Activated CD8-positive, alpha-beta memory T cell treated with anti-CD3 and anti-CD28 coated beads, Interleukin-2, amount 10 ng/mL, durations not matched to agents 7 days and 5 days (primary cell): ENCODE measurements around the gene UBXN2A. TPM values are rescaled to one million over a fixed set of nuclear protein-coding genes. Genes with fewer than 3 reads are reported as not detected.
"Not testable (repeated sequence)": the region's sequence is repeated elsewhere in the genome, so short reads cannot be mapped to it uniquely, and the experiment has no call there.

Experiments used
- ATAC-seq: fragments of 150-1000 bp; cut with Tn5 transposase; one replicate; pipeline ENCODE4 v1.10.0; 2021; ENCODE audit warnings: moderate library complexity
- CTCF ChIA-PET: fragments of 350-600 bp; sonication (Branson Sonifier 250); formaldehyde crosslinking; loops from one replicate; lab custom pipeline; 2021; ENCODE audit warnings: antibody characterized with exemption; lab: Charles Lee
- DNase-seq: peaks from one replicate; pipeline ENCODE4 v3.0.0-alpha.2; 2020
- H3K27ac Mint-ChIP-seq: one replicate; pipeline ENCODE4 v1.8.0; 2021; ENCODE audit warnings: mild to moderate bottlenecking, mixed read lengths
- H3K27me3 Mint-ChIP-seq: one replicate; pipeline ENCODE4 v1.8.0; 2021; ENCODE audit warnings: mixed read lengths
- H3K36me3 Mint-ChIP-seq: one replicate; pipeline ENCODE4 v1.8.0; 2021; ENCODE audit warnings: mild to moderate bottlenecking, mixed read lengths
- H3K4me1 Mint-ChIP-seq: one replicate; pipeline ENCODE4 v1.8.0; 2021; ENCODE audit warnings: mixed read lengths
- H3K4me3 Mint-ChIP-seq: one replicate; pipeline ENCODE4 v1.8.0; 2021; ENCODE audit warnings: mild to moderate bottlenecking, moderate library complexity, mixed read lengths
- H3K9me3 Mint-ChIP-seq: one replicate; pipeline ENCODE4 v1.8.0; 2022; ENCODE audit warnings: low read depth, mixed read lengths
- total RNA-seq, 2 experiments: library from RNA; stranded (reverse); gene quantifications; one replicate each; pipeline ENCODE4 v1.2.3, GENCODE V29; 2021

The UBXN2A gene
- total RNA-seq, 2 experiments from 2014 or later = 10.5 to 13.1 TPM

DNA sequence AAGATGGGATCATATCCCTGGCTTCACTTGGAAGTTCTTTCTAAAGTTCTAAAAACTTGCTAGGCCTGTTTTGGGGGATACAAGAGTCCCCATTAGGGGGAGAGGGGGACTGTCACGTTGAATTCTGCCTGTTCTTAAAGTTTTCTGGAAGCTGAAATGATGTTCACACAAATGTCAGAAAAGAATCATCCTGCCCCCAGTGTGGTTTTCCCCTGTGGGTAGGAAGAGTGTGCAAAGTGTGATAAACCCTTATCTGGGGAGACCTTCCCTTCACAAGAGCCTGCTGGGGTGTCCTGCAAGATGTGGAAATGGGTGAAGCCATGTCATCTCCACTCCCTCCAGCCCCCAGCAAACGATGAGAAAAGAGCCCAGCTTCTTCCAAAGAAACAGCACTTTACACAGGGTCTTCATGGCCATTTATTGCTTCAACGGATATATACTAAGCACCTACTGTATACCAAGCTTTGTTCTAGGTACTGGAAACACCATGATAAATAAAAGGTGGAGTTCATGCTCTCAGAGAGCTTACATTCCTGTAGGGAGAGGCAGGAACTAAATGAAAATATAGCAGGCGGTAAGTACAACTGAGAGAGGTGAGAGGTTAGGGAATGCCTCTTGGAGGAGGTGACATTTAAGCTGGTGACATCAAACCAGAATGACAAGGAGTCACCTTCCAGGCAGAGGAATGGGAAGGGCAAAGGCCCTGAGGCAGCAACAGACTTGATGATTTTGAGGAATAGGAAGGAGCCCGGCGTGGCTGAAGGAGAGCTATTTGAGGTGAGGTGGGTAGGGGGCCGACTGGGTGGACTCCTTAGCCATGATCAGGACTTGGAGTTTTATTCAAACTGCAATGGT, 71.2 kb downstream of the UBXN2A start:
- Mint-ChIP-seq H3K36me3 (no peaks in the 10 kb centered on the region), H3K27me3 (peaks cover 38% of the 10 kb centered on the region), H3K4me1 (peaks cover 9% of the 10 kb centered on the region), H3K27ac (no peak overlapping the region), H3K9me3 (no peaks in the 10 kb centered on the region), H3K4me3 (no peak overlapping the region)
- ATAC-seq (no peak), DNase-seq (no peak)
- CTCF ChIA-PET = no interaction called here

DNA sequence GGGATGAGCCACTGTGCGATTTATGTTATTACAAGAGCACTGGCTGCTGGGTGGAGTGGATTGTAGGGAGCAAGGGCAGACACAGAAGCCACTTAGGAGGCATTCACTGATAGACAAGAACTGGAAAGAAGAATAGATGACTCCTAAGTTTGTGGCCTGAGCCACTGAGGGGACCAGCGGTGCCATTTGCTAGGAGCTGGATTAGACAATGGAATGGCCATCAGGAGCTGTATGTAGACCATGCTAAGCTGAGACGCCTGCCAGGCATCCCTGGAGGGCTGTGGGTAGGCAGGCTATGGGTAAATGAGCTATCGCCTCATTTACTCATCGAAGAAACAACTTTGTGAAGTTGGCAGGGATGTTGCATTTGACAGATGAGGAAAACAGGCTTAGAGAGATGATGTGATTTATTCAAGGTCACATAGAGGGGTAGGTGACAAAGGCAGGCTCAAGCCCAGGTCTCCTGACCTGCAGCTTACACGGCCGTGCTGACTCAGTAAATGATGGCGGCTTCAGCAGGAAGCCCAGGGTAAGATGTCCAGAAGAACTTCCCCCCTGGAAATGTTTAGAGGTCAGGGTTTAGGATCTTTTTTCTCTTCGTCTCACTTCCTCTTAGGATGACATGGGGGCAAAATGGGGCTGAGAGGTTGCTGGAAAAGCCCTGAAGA, 72.4 kb downstream of the UBXN2A start:
- H3K9me3 Mint-ChIP-seq = no peaks in the 10 kb centered on the region
- peaks cover 9% of the 10 kb centered on the region for H3K4me1 Mint-ChIP-seq
- ATAC-seq (no peak), DNase-seq (no peak)
- CTCF ChIA-PET = interaction anchor here (1.0 kb wide), 1 partner anchor 9 kb away, joined by 3 read pairs; no protein-coding TSS in a partner anchor
- H3K4me3 Mint-ChIP-seq = no peak overlapping the region
- no peak overlapping the region for H3K27ac Mint-ChIP-seq
- H3K36me3 Mint-ChIP-seq = no peaks in the 10 kb centered on the region
- peaks cover 38% of the 10 kb centered on the region for H3K27me3 Mint-ChIP-seq

DNA sequence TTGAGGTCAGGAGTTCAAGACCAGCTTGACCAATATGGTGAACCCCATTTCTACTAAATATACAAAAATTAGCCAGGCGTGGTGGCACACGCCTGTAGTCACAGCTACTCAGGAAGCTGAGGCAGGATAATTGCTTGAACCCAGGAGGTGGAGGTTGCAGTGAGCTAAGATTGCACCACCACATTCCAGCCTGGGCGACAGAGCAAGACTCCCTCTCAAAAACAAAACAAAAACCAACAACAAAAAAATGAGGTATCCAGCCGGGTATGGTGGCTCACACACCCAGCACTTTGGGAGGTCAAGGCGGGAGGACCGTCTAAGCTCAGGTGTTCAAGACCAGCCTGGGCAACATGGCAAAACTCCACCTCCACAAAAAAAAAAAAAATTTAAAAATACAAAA, 74.6 kb downstream of the UBXN2A start:
- not testable (repeated sequence) for H3K27ac Mint-ChIP-seq, H3K4me3 Mint-ChIP-seq, H3K9me3 Mint-ChIP-seq, DNase-seq, ATAC-seq, H3K36me3 Mint-ChIP-seq, H3K4me1 Mint-ChIP-seq
- peaks cover 22% of the 10 kb centered on the region for H3K27me3 Mint-ChIP-seq
- CTCF ChIA-PET = interaction anchor here (1.4 kb wide), 1 partner anchor 11 kb away, joined by 3 read pairs; no protein-coding TSS in a partner anchor

DNA sequence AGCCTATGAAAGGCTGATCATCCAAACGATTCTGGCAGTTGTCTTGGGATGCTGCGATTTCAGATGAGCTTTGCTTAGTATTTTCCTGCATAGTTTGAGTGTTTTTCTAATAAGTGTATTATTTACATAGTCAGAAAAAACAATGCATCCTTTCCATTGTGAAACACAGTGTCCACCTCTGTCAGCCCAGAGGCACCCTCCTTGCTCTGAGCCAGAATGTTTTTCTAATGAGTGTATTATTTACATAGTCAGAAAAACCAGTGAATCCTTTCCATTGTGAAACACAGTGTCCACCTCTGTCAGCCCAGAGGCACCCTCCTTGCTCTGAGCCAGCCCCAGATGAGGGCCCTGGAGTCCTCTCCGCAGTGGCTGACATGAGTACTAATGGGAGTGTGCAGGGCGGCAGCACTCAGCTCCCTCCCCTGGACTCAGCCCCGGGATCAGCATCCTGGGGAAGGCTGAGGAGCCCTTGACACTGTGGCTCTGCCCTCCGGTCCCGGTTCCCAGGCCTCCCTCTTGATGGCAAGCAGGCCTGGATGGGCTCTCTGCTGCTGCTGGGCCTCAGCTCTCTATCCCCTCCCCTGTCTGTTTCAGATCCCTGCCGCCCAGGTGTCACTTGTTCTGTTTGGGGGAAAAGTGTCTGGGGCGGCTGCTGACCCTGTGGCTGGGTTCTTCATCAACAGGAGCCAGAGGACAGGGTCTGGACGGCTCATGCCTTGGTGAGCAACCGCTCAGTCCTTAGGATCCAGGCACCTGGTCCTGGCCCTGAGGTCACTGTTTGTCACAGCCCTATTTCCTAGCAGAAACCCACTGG, 75.5 kb downstream of the UBXN2A start:
- CTCF ChIA-PET = interaction anchor here (0.8 to 1.4 kb wide), 2 partner anchors 12 to 69 kb away, joined by 3 read pairs; partner anchors contain the start of gene TP53I3
- Mint-ChIP-seq H3K27ac (no peak overlapping the region), H3K36me3 (no peaks in the 10 kb centered on the region), H3K4me1 (peaks cover 7% of the 10 kb centered on the region), H3K27me3 (peaks cover 20% of the 10 kb centered on the region), H3K4me3 (no peak overlapping the region), H3K9me3 (no peaks in the 10 kb centered on the region)
- DNase-seq (no peak), ATAC-seq (no peak)

DNA sequence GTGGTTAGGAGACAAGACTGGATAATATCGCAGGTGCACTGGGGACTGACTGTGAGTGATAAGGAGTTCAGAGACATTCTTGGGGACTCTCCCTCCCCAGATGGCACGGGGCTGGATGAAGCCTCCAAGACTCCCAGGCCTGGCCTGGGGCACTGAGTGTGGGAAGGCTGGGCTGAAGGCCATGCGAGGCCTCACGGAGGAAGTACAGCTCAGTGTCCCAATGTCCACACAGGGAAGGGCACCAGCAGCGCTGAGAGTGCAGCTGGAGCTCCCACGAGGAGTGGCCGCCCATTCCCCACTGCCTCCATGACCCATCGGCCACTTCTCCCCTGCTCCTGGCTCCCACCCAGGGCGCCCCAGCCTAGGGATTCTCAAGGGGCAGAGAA, 76.1 kb downstream of the UBXN2A start:
- CTCF ChIA-PET = interaction anchor here (1.4 kb wide), 1 partner anchor 12 kb away, joined by 3 read pairs; no protein-coding TSS in a partner anchor
- Mint-ChIP-seq H3K27ac (no peak overlapping the region), H3K27me3 (peaks cover 14% of the 10 kb centered on the region), H3K9me3 (no peaks in the 10 kb centered on the region), H3K36me3 (no peaks in the 10 kb centered on the region), H3K4me1 (peaks cover 1% of the 10 kb centered on the region), H3K4me3 (no peak overlapping the region)
- no peak for ATAC-seq
- no peak for DNase-seq

DNA sequence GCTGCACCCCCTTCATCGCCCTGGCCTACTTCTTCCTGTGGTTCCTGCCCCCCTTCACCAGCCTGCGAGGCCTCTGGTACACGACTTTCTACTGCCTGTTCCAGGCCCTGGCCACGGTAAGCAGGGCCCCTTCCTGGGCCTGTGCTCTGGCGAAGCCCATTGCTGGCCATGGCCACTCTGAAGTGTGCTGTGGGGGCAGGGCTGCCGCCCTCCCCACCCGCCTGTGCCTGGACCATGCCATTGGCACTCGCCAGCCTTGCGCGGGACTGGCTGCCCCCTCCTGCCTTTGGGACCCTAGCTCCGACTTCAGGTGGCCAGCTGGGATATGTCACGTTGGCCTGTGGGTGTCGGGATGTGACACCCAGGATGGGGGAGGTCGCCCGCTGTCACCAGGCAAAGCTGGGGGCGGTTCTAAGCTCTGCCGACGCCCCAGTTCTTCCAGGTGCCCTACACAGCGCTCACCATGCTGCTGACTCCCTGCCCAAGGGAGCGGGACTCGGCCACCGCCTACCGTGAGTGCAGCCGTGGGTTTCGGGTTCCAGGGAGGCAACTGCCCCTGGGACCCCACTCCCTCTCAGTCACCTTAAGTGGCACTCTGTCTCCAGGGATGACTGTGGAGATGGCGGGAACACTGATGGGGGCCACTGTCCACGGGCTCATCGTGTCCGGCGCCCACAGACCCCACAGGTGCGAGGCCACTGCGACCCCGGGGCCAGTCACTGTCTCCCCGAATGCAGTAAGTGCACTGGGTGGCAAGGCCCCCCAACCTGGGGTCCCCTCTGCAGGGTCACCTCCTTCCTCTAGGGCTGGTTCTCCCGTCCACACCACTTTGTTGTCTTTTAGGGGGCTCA, 76.8 kb downstream of the UBXN2A start:
- Mint-ChIP-seq H3K36me3 (no peaks in the 10 kb centered on the region), H3K27me3 (peaks cover 7% of the 10 kb centered on the region)
- CTCF ChIA-PET = no interaction called here

DNA sequence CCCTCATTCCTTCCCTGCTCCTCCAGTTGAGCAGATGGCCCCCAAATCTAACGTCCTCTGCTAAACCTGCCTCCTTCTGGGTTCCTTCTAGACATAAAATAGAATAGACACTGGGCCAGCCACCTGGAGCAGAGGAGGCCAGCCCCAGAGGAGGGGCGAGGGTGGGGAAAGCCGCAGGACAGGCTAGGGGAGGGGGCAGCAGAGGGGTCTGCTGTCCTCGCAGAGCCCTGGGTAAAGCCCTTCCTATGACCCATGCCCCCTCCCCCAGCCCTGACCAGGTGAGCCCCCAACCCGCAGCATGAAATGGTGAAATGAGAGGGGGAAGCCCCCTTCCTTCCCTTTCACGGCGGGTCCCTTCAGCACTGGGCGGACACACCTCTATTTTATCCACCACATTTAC, 77.4 kb downstream of the UBXN2A start:
- ATAC-seq (no peak), DNase-seq (no peak)
- Mint-ChIP-seq H3K9me3 (no peaks in the 10 kb centered on the region), H3K27ac (no peak overlapping the region), H3K27me3 (peaks cover 2% of the 10 kb centered on the region), H3K36me3 (no peaks in the 10 kb centered on the region), H3K4me1 (no peaks in the 10 kb centered on the region), H3K4me3 (no peak overlapping the region)
- CTCF ChIA-PET = no interaction called here

More for the DNA sequence above, 76.8 kb downstream of the UBXN2A start:
- Mint-ChIP-seq H3K4me1 (no peaks in the 10 kb centered on the region), H3K4me3 (no peak overlapping the region), H3K27ac (no peak overlapping the region), H3K9me3 (no peaks in the 10 kb centered on the region)
- ATAC-seq (no peak), DNase-seq (no peak)

DNA sequence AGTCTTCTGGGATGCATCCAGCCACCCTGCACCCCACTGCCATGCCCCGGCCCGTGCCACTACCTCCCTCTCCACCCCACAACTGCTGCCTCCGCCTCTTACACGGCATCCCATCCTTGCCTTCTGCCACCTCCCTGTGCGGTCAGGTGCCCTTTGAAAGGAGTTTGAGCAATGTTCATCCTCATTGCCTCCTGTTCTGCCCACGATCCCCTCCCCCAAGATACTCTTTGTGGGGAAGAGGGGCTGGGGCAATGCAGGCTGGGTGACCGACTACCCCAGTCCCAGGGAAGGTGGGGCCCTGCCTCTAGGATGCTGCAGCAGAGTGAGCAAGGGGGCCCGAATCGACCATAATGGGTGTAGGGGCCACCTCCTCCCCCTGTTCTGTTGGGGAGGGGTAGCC, 78.0 kb downstream of the UBXN2A start:
- H3K4me3 Mint-ChIP-seq = no peak overlapping the region
- no peaks in the 10 kb centered on the region for H3K9me3 Mint-ChIP-seq
- no peaks in the 10 kb centered on the region for H3K4me1 Mint-ChIP-seq
- CTCF ChIA-PET = no interaction called here
- no peaks in the 10 kb centered on the region for H3K27me3 Mint-ChIP-seq
- no peaks in the 10 kb centered on the region for H3K36me3 Mint-ChIP-seq
- DNase-seq = no peak
- no peak for ATAC-seq
- no peak overlapping the region for H3K27ac Mint-ChIP-seq

DNA sequence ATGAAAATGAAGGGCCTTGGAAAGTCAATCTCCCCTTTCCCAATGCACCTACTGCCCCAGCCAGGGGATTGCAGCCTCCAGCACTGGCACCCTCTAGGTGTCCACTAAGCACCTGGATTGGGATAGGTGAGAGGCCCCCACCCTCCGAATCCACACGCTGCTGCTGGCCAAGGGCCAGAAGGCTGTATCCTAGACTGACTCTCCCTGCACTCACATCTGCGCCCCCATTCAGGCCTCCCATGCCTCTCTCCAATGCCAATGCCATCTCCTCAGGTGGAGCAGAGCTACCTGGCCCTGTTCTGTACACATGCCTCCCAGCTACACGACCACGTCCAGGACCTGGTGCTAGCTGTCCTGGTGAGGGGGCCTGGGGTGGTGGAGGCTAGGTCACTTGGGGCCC, 79.5 kb downstream of the UBXN2A start:
- CTCF ChIA-PET = no interaction called here
- ATAC-seq = no peak
- peak overlapping the region; percentile 12 for H3K27ac Mint-ChIP-seq

DNA sequence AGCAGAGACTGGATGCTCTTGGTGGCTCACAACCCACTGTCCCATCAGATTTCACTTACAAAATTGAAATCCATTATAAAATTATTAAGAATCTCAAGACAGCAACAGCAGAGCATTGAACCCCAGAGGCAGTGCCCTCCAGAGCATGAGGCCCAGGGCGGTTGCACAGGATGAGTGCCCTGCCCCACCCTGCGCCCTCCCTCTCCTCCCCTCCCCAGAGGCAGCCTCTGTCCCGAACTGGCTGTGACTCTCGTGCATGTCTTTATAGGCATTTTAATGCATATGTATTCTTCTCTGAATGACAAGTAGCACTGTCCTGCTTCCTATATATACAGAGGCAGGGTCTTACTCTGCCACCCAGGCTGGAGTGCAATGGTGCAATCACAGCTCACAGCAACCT, 80.0 kb downstream of the UBXN2A start:
- Mint-ChIP-seq H3K27ac (no peak overlapping the region), H3K27me3 (no peaks in the 10 kb centered on the region), H3K4me3 (no peak overlapping the region), H3K36me3 (no peaks in the 10 kb centered on the region), H3K9me3 (no peaks in the 10 kb centered on the region), H3K4me1 (no peaks in the 10 kb centered on the region)
- CTCF ChIA-PET = no interaction called here
- DNase-seq (no peak), ATAC-seq (no peak)

More for the DNA sequence above, 79.5 kb downstream of the UBXN2A start:
- H3K4me3 Mint-ChIP-seq = no peak overlapping the region
- no peaks in the 10 kb centered on the region for H3K4me1 Mint-ChIP-seq
- no peaks in the 10 kb centered on the region for H3K9me3 Mint-ChIP-seq
- no peaks in the 10 kb centered on the region for H3K36me3 Mint-ChIP-seq
- DNase-seq = no peak
- H3K27me3 Mint-ChIP-seq = no peaks in the 10 kb centered on the region

DNA sequence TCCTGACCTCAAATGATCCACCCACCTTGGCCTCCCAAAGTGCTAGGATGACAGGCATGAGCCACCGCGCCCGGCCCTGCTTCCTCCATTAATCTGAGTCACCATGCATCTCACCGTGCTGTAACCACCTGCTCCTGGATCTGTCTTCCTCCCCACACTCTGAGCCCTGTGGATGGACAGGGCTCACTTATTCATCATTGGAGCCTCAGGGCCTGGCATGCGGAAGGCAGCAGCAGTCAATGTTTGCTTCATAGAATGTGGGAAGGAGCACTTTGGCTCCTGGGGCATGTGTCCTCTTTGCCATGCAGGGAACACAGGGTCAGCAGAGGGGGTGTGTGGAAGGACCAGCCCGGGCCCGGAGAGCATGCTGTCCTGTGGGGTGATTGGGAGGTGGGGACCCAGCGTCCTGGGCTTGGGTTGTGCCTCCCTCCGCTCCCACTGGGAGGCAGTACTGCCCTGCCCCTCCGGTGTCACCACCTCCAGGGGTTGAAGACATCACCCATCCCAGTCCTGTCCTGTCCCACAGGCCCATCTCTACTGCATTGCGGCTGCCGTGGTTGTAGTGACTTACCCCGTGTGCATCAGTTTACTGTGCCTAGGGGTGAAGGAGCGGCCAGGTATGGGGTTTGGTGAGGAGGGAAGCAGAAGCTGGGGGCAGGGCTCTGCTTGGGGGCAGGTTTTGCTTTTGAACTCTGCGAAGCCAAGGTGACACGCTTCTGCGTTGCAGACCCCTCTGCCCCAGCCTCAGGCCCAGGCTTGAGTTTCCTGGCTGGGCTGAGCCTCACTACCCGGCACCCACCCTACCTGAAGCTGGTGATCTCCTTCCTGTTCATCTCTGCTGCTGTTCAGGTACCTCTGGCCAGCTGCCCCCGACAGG, 81.1 kb downstream of the UBXN2A start:
- CTCF ChIA-PET = interaction anchor here (0.9 to 1.6 kb wide), 2 partner anchors 8 to 63 kb away, joined by 3 to 9 read pairs; partner anchors contain the start of gene TP53I3
- no peaks in the 10 kb centered on the region for H3K27me3 Mint-ChIP-seq
- peak; percentile 61 for ATAC-seq
- H3K4me3 Mint-ChIP-seq = no peak overlapping the region
- H3K4me1 Mint-ChIP-seq = no peaks in the 10 kb centered on the region
- peaks cover 2% of the 10 kb centered on the region for H3K36me3 Mint-ChIP-seq
- DNase-seq = peak; percentile 46
- no peak overlapping the region for H3K27ac Mint-ChIP-seq
- no peaks in the 10 kb centered on the region for H3K9me3 Mint-ChIP-seq
